Measurements from ENCODE around the gene LAMC1.
"Not testable (repeated sequence)": the region's sequence is repeated elsewhere in the genome, so short reads cannot be mapped to it uniquely, and the experiment has no call there.

The LAMC1 gene

GRCh38 chr1:183043872-183044854 lies 20.9 kb downstream of the LAMC1 start:
- DNase-seq: no peak

- DNase-seq: no peak
Observed at GRCh38 chr1:183044893-183045649, 21.9 kb downstream of the LAMC1 start.

DNA sequence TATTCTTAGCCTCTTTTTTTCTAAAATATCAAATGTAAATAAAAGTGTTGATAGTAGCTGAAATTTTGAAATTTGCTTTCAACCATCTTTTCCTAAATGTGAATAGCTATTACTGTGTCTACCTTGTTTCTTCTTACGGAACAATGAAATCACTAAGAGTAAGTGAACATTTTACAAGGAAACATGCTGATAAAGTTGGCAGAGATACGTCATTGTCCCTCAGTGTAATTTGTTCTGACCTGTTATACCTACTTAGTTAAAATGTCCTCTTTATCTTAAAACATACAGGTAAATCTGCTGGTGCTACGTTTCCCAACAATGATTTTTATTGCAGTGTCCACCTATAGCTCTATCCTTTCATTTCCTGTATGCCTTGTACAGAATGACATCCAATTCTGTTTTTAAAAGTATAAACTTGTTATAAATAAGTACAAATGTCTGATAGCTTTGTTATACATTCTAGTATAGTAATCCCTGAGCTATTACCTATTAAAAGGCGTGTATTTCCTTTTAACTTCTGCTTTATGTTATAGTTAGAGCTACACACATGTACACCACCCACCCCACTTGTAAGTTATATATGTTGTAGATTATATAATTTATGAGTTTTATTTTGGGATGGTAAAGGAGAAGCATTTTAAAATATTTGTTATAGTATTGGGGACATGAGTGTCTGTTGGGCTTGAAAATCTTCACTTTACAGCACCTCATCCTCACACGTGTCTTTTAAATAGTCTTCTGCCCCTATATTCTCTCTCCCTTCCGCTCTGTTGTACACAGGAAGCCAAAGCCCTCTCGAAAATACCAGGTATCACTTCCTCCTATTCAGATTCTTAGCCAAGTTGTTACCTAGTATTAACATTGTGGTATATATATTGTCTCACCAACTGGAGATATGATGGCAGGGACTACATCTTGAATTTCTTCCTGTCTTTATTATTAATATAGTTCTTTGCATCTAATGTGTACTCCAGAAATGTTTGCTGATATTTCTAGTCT lies 25.2 kb downstream of the LAMC1 start:
- no peak for DNase-seq

GRCh38 chr1:183051546-183051945 lies 28.3 kb downstream of the LAMC1 start:
- DNase-seq: no peak

GRCh38 chr1:183052861-183053260 lies 29.6 kb downstream of the LAMC1 start:
- DNase-seq: no peak

GRCh38 chr1:183058851-183059502 lies 35.8 kb downstream of the LAMC1 start:
- no peak for DNase-seq

DNA sequence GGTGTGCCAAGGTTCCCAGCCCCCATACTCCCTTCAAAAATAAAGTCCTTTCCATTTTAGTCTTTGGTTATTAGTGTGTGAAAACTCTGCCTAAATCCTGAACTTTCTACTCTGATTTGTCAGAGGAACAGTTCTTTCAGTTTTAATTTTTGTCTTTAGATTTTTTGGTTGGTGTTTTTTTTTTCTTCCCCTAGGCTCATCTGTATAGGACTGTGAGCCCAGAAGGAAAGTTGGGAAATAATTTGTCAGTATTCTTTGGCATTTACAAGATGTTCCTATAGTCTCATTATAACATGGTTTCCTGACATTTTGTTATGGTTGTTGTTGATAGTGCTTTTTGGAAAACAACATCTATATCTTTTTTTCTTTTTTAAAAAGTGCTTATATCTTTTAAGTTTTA lies 38.0 kb downstream of the LAMC1 start:
- no peak for DNase-seq

GRCh38 chr1:183063349-183063748 lies 40.1 kb downstream of the LAMC1 start:
- no peak for DNase-seq

- DNase-seq: no peak
Observed at GRCh38 chr1:183065168-183065706, 42.0 kb downstream of the LAMC1 start.

DNA sequence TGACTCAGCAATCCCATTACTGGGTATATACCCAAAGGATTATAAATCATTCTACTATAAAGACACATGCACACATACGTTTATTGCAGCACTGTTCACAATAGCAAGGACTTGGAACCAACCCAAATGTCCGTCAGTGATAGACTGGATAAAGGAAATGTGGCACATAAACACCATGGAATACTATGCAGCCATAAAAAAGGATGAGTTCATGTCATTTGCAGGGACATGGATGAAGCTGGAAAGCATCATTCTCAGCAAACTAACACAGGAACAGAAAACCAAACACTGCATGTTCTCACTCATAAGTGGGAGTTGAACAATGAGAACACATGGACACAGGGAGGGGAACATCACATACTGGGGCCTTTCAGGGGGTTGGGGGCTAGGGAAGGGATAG lies 43.2 kb downstream of the LAMC1 start:
- DNase-seq: not testable (repeated sequence)

DNA sequence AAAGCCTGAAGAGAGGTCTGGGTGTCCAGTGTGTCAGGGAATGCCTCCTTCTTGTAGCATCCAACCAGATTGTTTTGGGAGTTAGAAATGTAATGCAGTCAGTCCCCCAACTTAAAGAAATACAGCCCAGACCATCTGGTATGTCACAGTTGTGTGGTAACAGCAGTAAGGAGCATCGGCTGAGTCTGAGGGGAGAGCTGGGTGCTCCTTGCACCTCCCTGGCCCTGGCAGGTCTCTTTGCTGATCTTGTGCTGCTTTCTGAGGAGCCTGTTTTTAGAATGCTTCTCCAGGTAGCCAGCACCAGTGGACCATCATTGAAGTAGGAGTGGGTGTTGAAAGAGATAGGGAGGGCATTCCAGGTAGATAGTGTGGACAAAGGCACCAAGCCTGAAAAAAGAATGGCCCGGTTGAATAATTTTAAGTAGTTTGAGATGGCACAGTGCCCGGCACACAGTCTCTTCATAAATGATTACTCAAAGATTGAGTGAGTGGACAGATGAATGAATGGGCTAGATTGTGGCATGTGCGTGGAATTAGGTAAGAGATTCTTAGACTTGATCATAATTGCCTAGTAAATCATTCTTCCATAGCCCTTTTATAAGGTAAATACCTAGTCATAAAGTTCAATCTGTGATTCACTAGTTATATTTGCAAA lies 46.5 kb downstream of the LAMC1 start:
- no peak for DNase-seq

DNA sequence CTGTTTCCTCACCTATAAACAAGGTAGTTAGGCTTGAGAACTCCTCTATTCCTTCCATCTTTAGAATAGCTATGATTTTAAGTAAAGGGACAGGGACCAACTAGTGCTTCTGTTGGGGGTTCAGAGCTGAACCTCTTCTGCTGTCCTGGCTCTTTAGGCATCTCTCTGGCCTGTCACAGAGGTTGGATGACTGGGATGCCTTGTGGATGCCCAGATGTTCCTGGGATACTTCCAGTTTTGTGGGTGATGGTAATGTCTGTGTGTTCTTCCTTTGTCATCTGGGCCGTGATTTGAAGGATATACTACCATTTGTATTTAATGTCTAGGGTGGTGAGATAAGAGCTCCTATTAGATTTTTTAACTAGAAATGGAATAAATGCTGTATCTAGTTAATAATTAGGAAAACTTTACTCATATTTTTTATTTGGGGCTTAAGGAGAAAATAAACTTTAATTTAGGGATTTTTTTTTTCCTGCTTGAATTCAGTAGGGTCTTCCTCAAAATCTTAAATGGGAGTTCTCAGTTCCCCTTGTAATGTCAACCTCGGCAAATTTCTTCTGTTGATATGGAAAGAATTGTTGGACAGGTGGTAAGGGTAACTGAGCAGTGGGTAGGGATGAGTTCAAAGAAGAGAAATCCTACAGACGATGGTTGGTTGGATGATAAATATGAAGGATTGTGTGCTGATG lies 47.2 kb downstream of the LAMC1 start:
- DNase-seq: no peak

- no peak for DNase-seq
Observed at GRCh38 chr1:183070923-183071618, 47.9 kb downstream of the LAMC1 start.

GRCh38 chr1:183072595-183072994 lies 49.4 kb downstream of the LAMC1 start:
- not testable (repeated sequence) for DNase-seq

DNA sequence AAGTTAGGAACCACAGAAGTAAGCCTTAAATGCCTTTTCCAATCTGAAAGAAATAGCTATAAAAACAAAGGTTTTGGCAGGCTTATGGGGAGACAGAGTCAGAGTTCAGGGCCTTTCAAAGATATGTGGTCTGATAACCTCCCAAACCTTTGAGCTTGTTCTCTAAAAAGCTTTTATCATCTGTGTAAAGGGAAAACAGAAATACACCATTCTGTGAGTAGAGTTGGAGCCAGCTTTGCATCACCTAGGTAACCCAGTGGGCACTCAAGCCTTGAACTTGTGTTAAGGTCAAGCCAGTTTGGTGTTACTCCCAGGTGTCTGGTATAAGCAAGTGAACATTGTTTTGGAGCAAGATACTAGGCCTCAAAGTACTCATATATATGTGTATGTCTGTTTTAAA lies 50.1 kb downstream of the LAMC1 start:
- no peak for DNase-seq

DNA sequence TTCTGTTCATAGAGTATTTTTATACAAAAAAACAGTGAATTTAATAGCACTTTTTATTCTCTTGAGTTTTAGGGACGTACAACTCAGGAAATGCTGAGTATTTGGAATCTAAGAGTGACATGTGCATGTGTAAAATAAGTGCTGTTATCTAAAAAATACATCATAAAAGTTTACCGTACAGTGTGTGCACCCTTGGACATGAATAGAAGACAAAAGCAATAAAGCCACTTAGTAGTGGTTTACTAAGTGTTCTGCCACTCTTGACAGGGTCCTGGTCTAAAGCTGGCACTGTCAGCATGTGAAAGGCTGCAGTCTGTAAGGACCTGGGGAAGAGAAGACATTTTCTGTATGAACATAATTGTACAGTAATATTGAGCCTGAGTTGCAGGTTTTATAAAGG lies 51.0 kb downstream of the LAMC1 start:
- DNase-seq: no peak

GRCh38 chr1:183075861-183076260 lies 52.6 kb downstream of the LAMC1 start:
- DNase-seq: no peak

GRCh38 chr1:183077097-183077496 lies 53.9 kb downstream of the LAMC1 start:
- no peak for DNase-seq

GRCh38 chr1:183079712-183080388 lies 56.6 kb downstream of the LAMC1 start:
- no peak for DNase-seq
